Bone marrow (tissue), 2 donors: Measurements from ENCODE around the gene GHRL.

ENCODE experiments used
- DNase-seq, 2 donors: peaks; one replicate each; lab custom pipeline; 2025; lab: John Stamatoyannopoulos, UW

The GHRL gene

GRCh38 chr3:10327592-10327991 is 34.8 kb upstream of the GHRL start:
- no peak for DNase-seq

- peak in 1 of 2 donors; percentile 48 for DNase-seq
These were observed 29.6 kb upstream of the GHRL start for GRCh38 chr3:10322352-10322710.

- no peak for DNase-seq
These were observed 29.0 kb upstream of the GHRL start for GRCh38 chr3:10321630-10322351.

- no peak for DNase-seq
These were observed 27.6 kb upstream of the GHRL start for GRCh38 chr3:10320320-10320677.

- no peak for DNase-seq
These were observed 27.1 kb upstream of the GHRL start for GRCh38 chr3:10319804-10320203.

- no peak for DNase-seq
These were observed 26.5 kb upstream of the GHRL start for GRCh38 chr3:10319251-10319650.

- no peak for DNase-seq
These were observed 25.2 kb upstream of the GHRL start for GRCh38 chr3:10317961-10318350.

GRCh38 chr3:10317311-10317960 is 24.7 kb upstream of the GHRL start:
- DNase-seq, result no peak

GRCh38 chr3:10315771-10316344 is 23.1 kb upstream of the GHRL start:
- no peak for DNase-seq

GRCh38 chr3:10315101-10315500 is 22.4 kb upstream of the GHRL start:
- no peak for DNase-seq

- no peak for DNase-seq
These were observed 20.1 kb upstream of the GHRL start for GRCh38 chr3:10312861-10313260.

GRCh38 chr3:10312391-10312790 is 19.6 kb upstream of the GHRL start:
- DNase-seq, result no peak

- DNase-seq, result no peak
These were observed 19.0 kb upstream of the GHRL start for GRCh38 chr3:10311710-10312109.

GRCh38 chr3:10310578-10310977 is 17.8 kb upstream of the GHRL start:
- DNase-seq, result no peak

GRCh38 chr3:10309736-10310135 is 17.0 kb upstream of the GHRL start:
- no peak for DNase-seq

GRCh38 chr3:10308678-10309077 is 15.9 kb upstream of the GHRL start:
- no peak for DNase-seq

- no peak for DNase-seq
These were observed 13.4 kb upstream of the GHRL start for GRCh38 chr3:10306156-10306555.

- no peak for DNase-seq
These were observed 12.7 kb upstream of the GHRL start for GRCh38 chr3:10305331-10305902.

- no peak for DNase-seq
These were observed 12.2 kb upstream of the GHRL start for GRCh38 chr3:10304905-10305304.

- no peak for DNase-seq
These were observed 11.0 kb upstream of the GHRL start for GRCh38 chr3:10303785-10304184.

- DNase-seq, result no peak
These were observed 10.4 kb upstream of the GHRL start for GRCh38 chr3:10303105-10303504.

- no peak for DNase-seq
These were observed 7.3 kb upstream of the GHRL start for GRCh38 chr3:10300087-10300486.

GRCh38 chr3:10299679-10300078 is 6.9 kb upstream of the GHRL start:
- no peak for DNase-seq
